CD4-positive, alpha-beta T cell (primary cell): ENCODE measurements around the gene SLC41A3. TPM values are rescaled to one million over a fixed set of nuclear protein-coding genes. Genes with fewer than 3 reads are reported as not detected.

Source experiments
- ATAC-seq: fragments of 200-7000 bp; cut with Tn5 transposase; one replicate; pipeline ENCODE4 v1.10.0; 2022; ENCODE audit warnings: mild to moderate bottlenecking; ENCODE audit not compliant: poor library complexity
- CTCF ChIA-PET: fragments of 350-600 bp; sonication (Branson Sonifier 250); formaldehyde crosslinking; loops from one replicate; lab custom pipeline; 2021; ENCODE audit warnings: antibody characterized with exemption, inconsistent platforms; lab: Charles Lee
- POLR2A ChIA-PET: fragments of 350-600 bp; sonication (Branson Sonifier 250); formaldehyde crosslinking; loops from one replicate; lab custom pipeline; 2021; ENCODE audit warnings: antibody characterized with exemption, inconsistent platforms; lab: Charles Lee
- DNase-seq, 14 experiments: peaks; one replicate each; pipeline ENCODE4 v3.0.0-alpha.2; 2013 to 2020; ENCODE audit warnings: mixed read lengths in 2 of 14
- H3K27ac ChIP-seq, 2 donors: one replicate each; pipeline versions ENCODE4 v1.5.1 to v1.7.0; 2013; ENCODE audit warnings: low read length in 2 of 2, low read depth in 1 of 2, mild to moderate bottlenecking in 1 of 2
- H3K27me3 ChIP-seq, 2 experiments: 1 replicate in 1 of 2; 2 replicates in 1 of 2; pipeline versions ENCODE4 v1.6.1 to v1.7.0; 2013; ENCODE audit warnings: low read length in 2 of 2, control low read depth in 1 of 2, mild to moderate bottlenecking in 1 of 2, moderate library complexity in 1 of 2; ENCODE audit not compliant: insufficient read depth in 2 of 2, control insufficient read depth in 1 of 2
- H3K36me3 ChIP-seq: one replicate; pipeline ENCODE4 v1.6.1; 2013; ENCODE audit warnings: low read length, control low read depth; ENCODE audit not compliant: insufficient read depth
- H3K4me1 ChIP-seq: one replicate; pipeline ENCODE4 v1.6.1; 2013; ENCODE audit warnings: low read length, control low read depth; ENCODE audit not compliant: insufficient read depth
- H3K4me3 ChIP-seq: one replicate; pipeline ENCODE4 v1.5.1; 2013; ENCODE audit warnings: mild to moderate bottlenecking, low read length, moderate library complexity
- H3K9me3 ChIP-seq, 2 experiments: 1 replicate in 1 of 2; 2 replicates in 1 of 2; pipeline versions ENCODE4 v1.6.1 to v1.7.0; 2013; ENCODE audit warnings: low read length in 2 of 2, mild to moderate bottlenecking in 2 of 2, control low read depth in 1 of 2, moderate library complexity in 1 of 2; ENCODE audit not compliant: control insufficient read depth in 1 of 2, insufficient read depth in 1 of 2
- H3K27ac Mint-ChIP-seq: one replicate; pipeline ENCODE4 v1.8.0; 2020; ENCODE audit warnings: mixed read lengths
- H3K27me3 Mint-ChIP-seq: one replicate; pipeline ENCODE4 v1.8.0; 2021; ENCODE audit warnings: mixed read lengths
- H3K36me3 Mint-ChIP-seq: one replicate; pipeline ENCODE4 v1.8.0; 2021; ENCODE audit warnings: low read depth, mixed read lengths
- H3K4me1 Mint-ChIP-seq: one replicate; pipeline ENCODE4 v1.8.0; 2021; ENCODE audit warnings: low read depth, mixed read lengths
- H3K4me3 Mint-ChIP-seq: one replicate; pipeline ENCODE4 v1.8.0; 2020; ENCODE audit warnings: mild to moderate bottlenecking, mixed read lengths
- H3K9me3 Mint-ChIP-seq: one replicate; pipeline ENCODE4 v1.8.0; 2020; ENCODE audit warnings: mixed read lengths
- intact Hi-C, 2 experiments: fragments of 100-400 bp; cut with DNase I in 1 of 2; cut with micrococcal nuclease in 1 of 2; formaldehyde crosslinking; loops; one replicate each; pipeline versions ENCODE4 v1.15.1 to v1.9.0; 2023 to 2025; cut with DNase I, micrococcal nuclease
- total RNA-seq, 174 experiments: library from RNA in 2 of 174; stranded (reverse) in 2 of 174; gene quantifications; one replicate each; pipeline ENCODE4 v1.2.3 and lab custom pipeline; 2021 to 2026
- TF ChIP-seq, protein P1 (sequence below): fragments of 200-600 bp; IDR thresholded peaks from one replicate; pipeline ENCODE4 v1.8.0; 2022; ENCODE audit warnings: antibody characterized with exemption, mild to moderate bottlenecking

The SLC41A3 gene
- total RNA-seq, 2 experiments from 2014 or later, result 26.5 to 29.1 TPM

DNA sequence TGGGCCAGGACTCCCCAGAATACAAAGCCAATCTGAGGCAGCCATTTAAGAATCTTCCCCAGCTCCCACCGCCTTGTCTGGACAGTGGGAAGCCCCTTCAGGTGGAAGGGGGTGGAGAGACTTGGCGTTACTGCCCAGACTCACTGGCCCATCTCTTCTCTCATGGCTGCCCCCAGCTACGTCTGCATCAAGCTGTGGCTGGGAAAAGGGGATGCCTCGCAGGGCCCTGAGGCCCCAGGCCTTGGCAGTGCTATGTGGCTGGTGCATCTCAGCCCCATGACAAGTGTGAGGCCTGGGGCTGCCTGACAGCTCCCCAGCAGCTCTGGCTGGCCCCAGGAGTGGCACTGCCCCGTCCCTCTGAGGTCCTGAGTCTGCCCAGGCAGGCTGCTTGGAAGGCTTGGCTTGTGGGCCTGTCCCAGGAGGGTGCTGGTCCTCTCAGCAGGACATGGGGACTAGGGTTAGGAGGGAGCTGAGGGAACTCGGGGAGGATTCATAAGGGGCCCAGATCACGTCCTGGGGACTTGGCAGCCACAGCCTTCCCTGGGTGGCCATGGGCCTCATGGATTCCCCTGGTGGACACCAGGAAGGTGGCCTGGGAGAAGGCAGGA is 20.2 kb upstream of the SLC41A3 start:
- ChIA-PET POLR2A (no interaction called here), CTCF (no interaction called here)
- Histone ChIP-seq H3K9me3 (peaks cover 0 to 4% of the 10 kb centered on the region in 2 experiments), H3K4me1 (no peaks in the 10 kb centered on the region), H3K4me3 (no peak overlapping the region), H3K27me3 (no peaks in the 10 kb centered on the region), H3K36me3 (no peaks in the 10 kb centered on the region), H3K27ac (no peak overlapping the region)
- no peaks in the 10 kb centered on the region for H3K9me3 Mint-ChIP-seq
- no peaks in the 10 kb centered on the region for H3K36me3 Mint-ChIP-seq
- DNase-seq (no peak), ATAC-seq (no peak)
- H3K27ac Mint-ChIP-seq, result no peak overlapping the region
- H3K4me1 Mint-ChIP-seq, result no peaks in the 10 kb centered on the region
- H3K4me3 Mint-ChIP-seq, result no peak overlapping the region
- intact Hi-C loops, result no loop called here
- TF ChIP-seq, protein P1, sequence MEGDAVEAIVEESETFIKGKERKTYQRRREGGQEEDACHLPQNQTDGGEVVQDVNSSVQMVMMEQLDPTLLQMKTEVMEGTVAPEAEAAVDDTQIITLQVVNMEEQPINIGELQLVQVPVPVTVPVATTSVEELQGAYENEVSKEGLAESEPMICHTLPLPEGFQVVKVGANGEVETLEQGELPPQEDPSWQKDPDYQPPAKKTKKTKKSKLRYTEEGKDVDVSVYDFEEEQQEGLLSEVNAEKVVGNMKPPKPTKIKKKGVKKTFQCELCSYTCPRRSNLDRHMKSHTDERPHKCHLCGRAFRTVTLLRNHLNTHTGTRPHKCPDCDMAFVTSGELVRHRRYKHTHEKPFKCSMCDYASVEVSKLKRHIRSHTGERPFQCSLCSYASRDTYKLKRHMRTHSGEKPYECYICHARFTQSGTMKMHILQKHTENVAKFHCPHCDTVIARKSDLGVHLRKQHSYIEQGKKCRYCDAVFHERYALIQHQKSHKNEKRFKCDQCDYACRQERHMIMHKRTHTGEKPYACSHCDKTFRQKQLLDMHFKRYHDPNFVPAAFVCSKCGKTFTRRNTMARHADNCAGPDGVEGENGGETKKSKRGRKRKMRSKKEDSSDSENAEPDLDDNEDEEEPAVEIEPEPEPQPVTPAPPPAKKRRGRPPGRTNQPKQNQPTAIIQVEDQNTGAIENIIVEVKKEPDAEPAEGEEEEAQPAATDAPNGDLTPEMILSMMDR, result no peak
- H3K27me3 Mint-ChIP-seq, result no peaks in the 10 kb centered on the region

DNA sequence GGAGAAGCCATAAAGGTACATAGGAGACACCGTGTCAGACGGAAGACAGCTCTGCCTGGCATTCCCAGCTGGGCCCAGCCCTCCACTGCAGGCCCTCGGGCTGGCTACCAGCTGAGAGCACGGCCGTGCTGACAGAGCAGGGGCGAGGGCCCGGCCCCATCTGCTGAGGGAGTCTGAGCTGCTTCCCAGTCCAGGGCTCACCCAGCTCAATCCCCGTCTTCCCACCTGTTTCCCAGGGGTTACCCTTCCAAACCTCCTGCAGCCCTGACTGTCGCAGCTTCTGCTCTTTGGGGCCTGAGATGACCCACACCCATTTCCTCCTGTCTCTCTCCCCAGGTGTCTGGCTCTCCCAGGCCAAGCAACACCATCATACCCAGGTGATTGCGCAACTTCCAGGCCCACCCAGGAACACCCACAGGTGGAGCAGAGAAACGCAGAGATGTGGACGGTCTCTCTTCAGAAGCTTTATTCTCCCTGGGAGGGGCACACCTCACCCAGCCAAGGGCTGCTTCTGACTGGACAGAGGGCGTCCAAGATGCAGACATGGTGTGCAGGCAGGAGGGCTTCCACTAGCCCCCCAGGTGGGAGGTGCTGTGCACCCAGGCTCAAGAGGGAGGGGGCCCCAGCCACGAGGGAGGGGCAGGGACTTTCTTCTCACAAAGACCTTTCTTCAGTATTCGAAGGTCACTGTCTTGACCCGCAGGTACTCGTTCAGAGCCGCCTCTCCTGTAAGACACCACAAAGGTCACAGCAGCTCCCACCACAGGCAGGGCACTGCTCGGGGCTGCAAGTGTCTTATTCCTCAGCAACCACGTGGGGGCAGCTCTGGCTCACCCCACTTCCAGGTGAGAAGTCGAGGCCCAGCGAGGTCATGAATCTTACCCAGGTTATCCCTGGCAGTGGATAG is 19.4 kb upstream of the SLC41A3 start:
- no peak for ATAC-seq
- H3K27me3 Mint-ChIP-seq, result no peaks in the 10 kb centered on the region

GRCh38 chr3:126102530-126102951 is 18.6 kb upstream of the SLC41A3 start:
- H3K36me3 ChIP-seq, result no peaks in the 10 kb centered on the region
- ChIA-PET CTCF (no interaction called here), POLR2A (interaction anchor here (1.1 kb wide), 1 partner anchor 112 kb away, joined by 3 read pairs; no protein-coding TSS in a partner anchor)
- Mint-ChIP-seq H3K27ac (no peak overlapping the region), H3K9me3 (no peaks in the 10 kb centered on the region), H3K36me3 (no peaks in the 10 kb centered on the region), H3K4me1 (no peaks in the 10 kb centered on the region), H3K27me3 (no peaks in the 10 kb centered on the region), H3K4me3 (no peak overlapping the region)
- no peak for ATAC-seq
- TF ChIP-seq, protein P1, result no peak
- no peak for DNase-seq
- H3K27ac ChIP-seq, result no peak overlapping the region
- H3K9me3 ChIP-seq, result peaks cover 2 to 9% of the 10 kb centered on the region in 2 experiments
- intact Hi-C loops, result no loop called here
- no peaks in the 10 kb centered on the region for H3K4me1 ChIP-seq
- no peaks in the 10 kb centered on the region for H3K27me3 ChIP-seq
- no peak overlapping the region for H3K4me3 ChIP-seq

More for the DNA sequence above, 19.4 kb upstream of the SLC41A3 start:
- ChIA-PET CTCF (no interaction called here), POLR2A (interaction anchor here (1.1 kb wide), 1 partner anchor 113 kb away, joined by 3 read pairs; no protein-coding TSS in a partner anchor)
- TF ChIP-seq, protein P1, result no peak
- Histone ChIP-seq H3K36me3 (no peaks in the 10 kb centered on the region), H3K4me1 (no peaks in the 10 kb centered on the region), H3K4me3 (no peak overlapping the region), H3K27ac (no peak overlapping the region), H3K27me3 (no peaks in the 10 kb centered on the region), H3K9me3 (peaks cover 0 to 8% of the 10 kb centered on the region in 2 experiments)
- Mint-ChIP-seq H3K4me1 (no peaks in the 10 kb centered on the region), H3K27ac (no peak overlapping the region), H3K36me3 (no peaks in the 10 kb centered on the region), H3K4me3 (no peak overlapping the region), H3K9me3 (no peaks in the 10 kb centered on the region)
- no peak for DNase-seq
- intact Hi-C loops, result no loop called here
